HepG2 (cell line): Measurements from ENCODE around the gene SLC16A4. TPM values are rescaled to one million over a fixed set of nuclear protein-coding genes. Genes with fewer than 3 reads are reported as not detected.

ENCODE experiments used
- ATF1 ChIP-seq: IDR thresholded peaks from 2 replicates; pipeline ENCODE4 v1.6.1; 2016; ENCODE audit warnings: mild to moderate bottlenecking, control low read depth
- MBNL3 ChIP-seq: fragments of 250-450 bp; sonication (Bioruptor Pico); conservative IDR thresholded peaks from 2 replicates; pipeline ENCODE4 v1.8.0; 2022; ENCODE audit warnings: mild to moderate bottlenecking, inconsistent platforms
- PHF5A ChIP-seq: IDR thresholded peaks from one replicate; pipeline ENCODE4 v1.6.1; 2018; ENCODE audit warnings: low read depth, missing genetic modification reagents; ENCODE audit not compliant: unreplicated experiment
- PRPF4 ChIP-seq: fragments of 200-400 bp; formaldehyde crosslinking; IDR thresholded peaks from 2 replicates; pipeline ENCODE4 v1.6.1; 2016; ENCODE audit warnings: low read length, low read depth; ENCODE audit not compliant: poor library complexity, severe bottlenecking
- SNRNP70 ChIP-seq: fragments of 200-400 bp; formaldehyde crosslinking; IDR thresholded peaks from 2 replicates; pipeline ENCODE4 v1.6.1; 2017; ENCODE audit warnings: mild to moderate bottlenecking, low read depth, low read length, moderate library complexity
- TGIF2 ChIP-seq: IDR thresholded peaks from 2 replicates; pipeline ENCODE4 v1.6.1; 2016; ENCODE audit warnings: control low read depth, missing compliant biosample characterization
- ZBTB44 ChIP-seq: sonication (generic); formaldehyde crosslinking; IDR thresholded peaks from 2 replicates; pipeline ENCODE4 v1.4.0; 2020; ENCODE audit warnings: missing genetic modification reagents
- ZKSCAN8 ChIP-seq: IDR thresholded peaks from 2 replicates; pipeline ENCODE4 v1.6.1; 2016; ENCODE audit warnings: borderline replicate concordance, missing genetic modification reagents, missing compliant biosample characterization
- ZNF747 ChIP-seq: sonication (generic); formaldehyde crosslinking; IDR thresholded peaks from 2 replicates; pipeline ENCODE4 v1.8.1; 2023; ENCODE audit warnings: missing genetic modification reagents, mild to moderate bottlenecking, borderline replicate concordance
- polyA plus RNA-seq, 8 experiments: library from polyadenylated mRNA; depleted of rRNA in 3 of 8; stranded (reverse) in 7 of 8; unstranded in 1 of 8; fragments of >200 nt; fragmentation: Illumina TruSeq in 4 of 8; extraction: Trizol in 4 of 8; gene quantifications; 2 replicates each; pipeline versions ENCODE4 v1.2.1 to v1.2.3, GENCODE V29; 2011 to 2016; ENCODE audit warnings: low read depth in 4 of 8, missing spikeins in 1 of 8, mixed read lengths in 1 of 8; ENCODE audit not compliant: insufficient read depth in 1 of 8
- total RNA-seq, 5 experiments: library from RNA; depleted of rRNA; stranded (reverse); fragments of >200 nt; fragmentation: Illumina TruSeq; extraction: Trizol; gene quantifications; 2 replicates each; pipeline ENCODE4 v1.2.3, GENCODE V29; 2016; ENCODE audit warnings: low read depth in 1 of 5
- TF ChIP-seq, protein P1 (sequence below): sonication (generic); formaldehyde crosslinking; IDR thresholded peaks from 2 replicates; pipeline ENCODE4 v1.4.0; 2020; ENCODE audit warnings: missing genetic modification reagents
- TF ChIP-seq, protein P2 (sequence below): sonication (generic); IDR thresholded peaks from 2 replicates; pipeline ENCODE4 v1.6.1; 2016; ENCODE audit warnings: low read depth, borderline replicate concordance
- TF ChIP-seq, protein P3 (sequence below): sonication (generic); formaldehyde crosslinking; IDR thresholded peaks from 2 replicates; pipeline ENCODE4 v1.4.0; 2020; ENCODE audit warnings: missing genetic modification reagents, borderline replicate concordance

Gene SLC16A4
- total and polyA plus RNA-seq, 2 of the 13 experiments (the other 11 are each of a cell fraction or from before 2014, with no cell fraction given) = 1.1 to 1.5 TPM

GRCh38 chr1:110339407-110340206 lies 51.2 kb downstream of the SLC16A4 start (continued):
- TF ChIP-seq, protein P1, sequence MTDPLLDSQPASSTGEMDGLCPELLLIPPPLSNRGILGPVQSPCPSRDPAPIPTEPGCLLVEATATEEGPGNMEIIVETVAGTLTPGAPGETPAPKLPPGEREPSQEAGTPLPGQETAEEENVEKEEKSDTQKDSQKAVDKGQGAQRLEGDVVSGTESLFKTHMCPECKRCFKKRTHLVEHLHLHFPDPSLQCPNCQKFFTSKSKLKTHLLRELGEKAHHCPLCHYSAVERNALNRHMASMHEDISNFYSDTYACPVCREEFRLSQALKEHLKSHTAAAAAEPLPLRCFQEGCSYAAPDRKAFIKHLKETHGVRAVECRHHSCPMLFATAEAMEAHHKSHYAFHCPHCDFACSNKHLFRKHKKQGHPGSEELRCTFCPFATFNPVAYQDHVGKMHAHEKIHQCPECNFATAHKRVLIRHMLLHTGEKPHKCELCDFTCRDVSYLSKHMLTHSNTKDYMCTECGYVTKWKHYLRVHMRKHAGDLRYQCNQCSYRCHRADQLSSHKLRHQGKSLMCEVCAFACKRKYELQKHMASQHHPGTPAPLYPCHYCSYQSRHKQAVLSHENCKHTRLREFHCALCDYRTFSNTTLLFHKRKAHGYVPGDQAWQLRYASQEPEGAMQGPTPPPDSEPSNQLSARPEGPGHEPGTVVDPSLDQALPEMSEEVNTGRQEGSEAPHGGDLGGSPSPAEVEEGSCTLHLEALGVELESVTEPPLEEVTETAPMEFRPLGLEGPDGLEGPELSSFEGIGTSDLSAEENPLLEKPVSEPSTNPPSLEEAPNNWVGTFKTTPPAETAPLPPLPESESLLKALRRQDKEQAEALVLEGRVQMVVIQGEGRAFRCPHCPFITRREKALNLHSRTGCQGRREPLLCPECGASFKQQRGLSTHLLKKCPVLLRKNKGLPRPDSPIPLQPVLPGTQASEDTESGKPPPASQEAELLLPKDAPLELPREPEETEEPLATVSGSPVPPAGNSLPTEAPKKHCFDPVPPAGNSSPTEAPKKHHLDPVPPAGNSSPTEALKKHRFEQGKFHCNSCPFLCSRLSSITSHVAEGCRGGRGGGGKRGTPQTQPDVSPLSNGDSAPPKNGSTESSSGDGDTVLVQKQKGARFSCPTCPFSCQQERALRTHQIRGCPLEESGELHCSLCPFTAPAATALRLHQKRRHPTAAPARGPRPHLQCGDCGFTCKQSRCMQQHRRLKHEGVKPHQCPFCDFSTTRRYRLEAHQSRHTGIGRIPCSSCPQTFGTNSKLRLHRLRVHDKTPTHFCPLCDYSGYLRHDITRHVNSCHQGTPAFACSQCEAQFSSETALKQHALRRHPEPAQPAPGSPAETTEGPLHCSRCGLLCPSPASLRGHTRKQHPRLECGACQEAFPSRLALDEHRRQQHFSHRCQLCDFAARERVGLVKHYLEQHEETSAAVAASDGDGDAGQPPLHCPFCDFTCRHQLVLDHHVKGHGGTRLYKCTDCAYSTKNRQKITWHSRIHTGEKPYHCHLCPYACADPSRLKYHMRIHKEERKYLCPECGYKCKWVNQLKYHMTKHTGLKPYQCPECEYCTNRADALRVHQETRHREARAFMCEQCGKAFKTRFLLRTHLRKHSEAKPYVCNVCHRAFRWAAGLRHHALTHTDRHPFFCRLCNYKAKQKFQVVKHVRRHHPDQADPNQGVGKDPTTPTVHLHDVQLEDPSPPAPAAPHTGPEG (CRISPR knock-in tag) = peak; percentile 70; the same call in 1 of the 2 replicates
- TF ChIP-seq PRPF4 (no peak), ATF1 (CRISPR knock-in tag) (no peak), ZBTB44 (CRISPR knock-in tag) (no peak), MBNL3 (CRISPR knock-in tag) (no peak), PHF5A (no peak), ZKSCAN8 (CRISPR knock-in tag) (no peak; the same call in 1 of the 2 replicates), ZNF747 (CRISPR knock-in tag) (peak; percentile 43; the same call in 1 of the 2 replicates), SNRNP70 (no peak), TGIF2 (no peak)
- TF ChIP-seq, protein P2, sequence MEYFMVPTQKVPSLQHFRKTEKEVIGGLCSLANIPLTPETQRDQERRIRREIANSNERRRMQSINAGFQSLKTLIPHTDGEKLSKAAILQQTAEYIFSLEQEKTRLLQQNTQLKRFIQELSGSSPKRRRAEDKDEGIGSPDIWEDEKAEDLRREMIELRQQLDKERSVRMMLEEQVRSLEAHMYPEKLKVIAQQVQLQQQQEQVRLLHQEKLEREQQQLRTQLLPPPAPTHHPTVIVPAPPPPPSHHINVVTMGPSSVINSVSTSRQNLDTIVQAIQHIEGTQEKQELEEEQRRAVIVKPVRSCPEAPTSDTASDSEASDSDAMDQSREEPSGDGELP = no peak
- TF ChIP-seq, protein P3, sequence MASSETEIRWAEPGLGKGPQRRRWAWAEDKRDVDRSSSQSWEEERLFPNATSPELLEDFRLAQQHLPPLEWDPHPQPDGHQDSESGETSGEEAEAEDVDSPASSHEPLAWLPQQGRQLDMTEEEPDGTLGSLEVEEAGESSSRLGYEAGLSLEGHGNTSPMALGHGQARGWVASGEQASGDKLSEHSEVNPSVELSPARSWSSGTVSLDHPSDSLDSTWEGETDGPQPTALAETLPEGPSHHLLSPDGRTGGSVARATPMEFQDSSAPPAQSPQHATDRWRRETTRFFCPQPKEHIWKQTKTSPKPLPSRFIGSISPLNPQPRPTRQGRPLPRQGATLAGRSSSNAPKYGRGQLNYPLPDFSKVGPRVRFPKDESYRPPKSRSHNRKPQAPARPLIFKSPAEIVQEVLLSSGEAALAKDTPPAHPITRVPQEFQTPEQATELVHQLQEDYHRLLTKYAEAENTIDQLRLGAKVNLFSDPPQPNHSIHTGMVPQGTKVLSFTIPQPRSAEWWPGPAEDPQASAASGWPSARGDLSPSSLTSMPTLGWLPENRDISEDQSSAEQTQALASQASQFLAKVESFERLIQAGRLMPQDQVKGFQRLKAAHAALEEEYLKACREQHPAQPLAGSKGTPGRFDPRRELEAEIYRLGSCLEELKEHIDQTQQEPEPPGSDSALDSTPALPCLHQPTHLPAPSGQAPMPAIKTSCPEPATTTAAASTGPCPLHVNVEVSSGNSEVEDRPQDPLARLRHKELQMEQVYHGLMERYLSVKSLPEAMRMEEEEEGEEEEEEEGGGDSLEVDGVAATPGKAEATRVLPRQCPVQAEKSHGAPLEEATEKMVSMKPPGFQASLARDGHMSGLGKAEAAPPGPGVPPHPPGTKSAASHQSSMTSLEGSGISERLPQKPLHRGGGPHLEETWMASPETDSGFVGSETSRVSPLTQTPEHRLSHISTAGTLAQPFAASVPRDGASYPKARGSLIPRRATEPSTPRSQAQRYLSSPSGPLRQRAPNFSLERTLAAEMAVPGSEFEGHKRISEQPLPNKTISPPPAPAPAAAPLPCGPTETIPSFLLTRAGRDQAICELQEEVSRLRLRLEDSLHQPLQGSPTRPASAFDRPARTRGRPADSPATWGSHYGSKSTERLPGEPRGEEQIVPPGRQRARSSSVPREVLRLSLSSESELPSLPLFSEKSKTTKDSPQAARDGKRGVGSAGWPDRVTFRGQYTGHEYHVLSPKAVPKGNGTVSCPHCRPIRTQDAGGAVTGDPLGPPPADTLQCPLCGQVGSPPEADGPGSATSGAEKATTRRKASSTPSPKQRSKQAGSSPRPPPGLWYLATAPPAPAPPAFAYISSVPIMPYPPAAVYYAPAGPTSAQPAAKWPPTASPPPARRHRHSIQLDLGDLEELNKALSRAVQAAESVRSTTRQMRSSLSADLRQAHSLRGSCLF (CRISPR knock-in tag) = no peak
